ENCODE measurements around the gene M6PR.
"Not testable (repeated sequence)": the region's sequence is repeated elsewhere in the genome, so short reads cannot be mapped to it uniquely, and the experiment has no call there.

M6PR gene

GRCh38 chr12:8911606-8912268 is 37.7 kb downstream of the M6PR start:
- no peak for DNase-seq

GRCh38 chr12:8909752-8910151 is 39.7 kb downstream of the M6PR start:
- no peak for DNase-seq

- DNase-seq = no peak
Observed at GRCh38 chr12:8907513-8907912, 41.9 kb downstream of the M6PR start.

GRCh38 chr12:8906266-8907180 is 42.9 kb downstream of the M6PR start:
- DNase-seq = no peak

GRCh38 chr12:8905546-8905945 is 43.9 kb downstream of the M6PR start:
- DNase-seq = no peak

GRCh38 chr12:8904665-8905064 is 44.8 kb downstream of the M6PR start:
- DNase-seq = no peak

GRCh38 chr12:8903646-8904045 is 45.8 kb downstream of the M6PR start:
- no peak for DNase-seq

- DNase-seq = not testable (repeated sequence)
Observed at GRCh38 chr12:8902703-8903102, 46.7 kb downstream of the M6PR start.

- no peak for DNase-seq
Observed at GRCh38 chr12:8899830-8900229, 49.6 kb downstream of the M6PR start.

- DNase-seq = no peak
Observed at GRCh38 chr12:8897081-8897480, 52.4 kb downstream of the M6PR start.

GRCh38 chr12:8894986-8895385 is 54.5 kb downstream of the M6PR start:
- DNase-seq = no peak

GRCh38 chr12:8894378-8894777 is 55.1 kb downstream of the M6PR start:
- no peak for DNase-seq

GRCh38 chr12:8891976-8892375 is 57.5 kb downstream of the M6PR start:
- DNase-seq = no peak

Data from NCI-H2171 (cell line).